Testis (tissue), 2 donors: ENCODE measurements around the gene PACSIN2.

Experiments used
- POLR2A ChIP-seq: fragments of 450-650 bp; IDR thresholded peaks from one replicate; pipeline ENCODE4 v1.6.1; 2017; ENCODE audit warnings: antibody characterized with exemption, mild to moderate bottlenecking, moderate library complexity
- TF ChIP-seq, protein P1 (sequence below), 3 experiments: fragments of 450-650 bp in 2 of 3; fragments of 200-600 bp in 1 of 3; sonication (generic) in 1 of 3; IDR thresholded peaks; one replicate each; pipeline ENCODE4 v1.5.1; 2016 to 2019; ENCODE audit warnings: antibody characterized with exemption in 3 of 3, mild to moderate bottlenecking in 2 of 3, moderate library complexity in 1 of 3

GRCh38 chr22:42884616-42885375 lies 130.2 kb downstream of the PACSIN2 start:
- TF ChIP-seq, protein P1, sequence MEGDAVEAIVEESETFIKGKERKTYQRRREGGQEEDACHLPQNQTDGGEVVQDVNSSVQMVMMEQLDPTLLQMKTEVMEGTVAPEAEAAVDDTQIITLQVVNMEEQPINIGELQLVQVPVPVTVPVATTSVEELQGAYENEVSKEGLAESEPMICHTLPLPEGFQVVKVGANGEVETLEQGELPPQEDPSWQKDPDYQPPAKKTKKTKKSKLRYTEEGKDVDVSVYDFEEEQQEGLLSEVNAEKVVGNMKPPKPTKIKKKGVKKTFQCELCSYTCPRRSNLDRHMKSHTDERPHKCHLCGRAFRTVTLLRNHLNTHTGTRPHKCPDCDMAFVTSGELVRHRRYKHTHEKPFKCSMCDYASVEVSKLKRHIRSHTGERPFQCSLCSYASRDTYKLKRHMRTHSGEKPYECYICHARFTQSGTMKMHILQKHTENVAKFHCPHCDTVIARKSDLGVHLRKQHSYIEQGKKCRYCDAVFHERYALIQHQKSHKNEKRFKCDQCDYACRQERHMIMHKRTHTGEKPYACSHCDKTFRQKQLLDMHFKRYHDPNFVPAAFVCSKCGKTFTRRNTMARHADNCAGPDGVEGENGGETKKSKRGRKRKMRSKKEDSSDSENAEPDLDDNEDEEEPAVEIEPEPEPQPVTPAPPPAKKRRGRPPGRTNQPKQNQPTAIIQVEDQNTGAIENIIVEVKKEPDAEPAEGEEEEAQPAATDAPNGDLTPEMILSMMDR (IDR thresholded peaks at IDR 0.05) = no peak
- TF ChIP-seq POLR2A = no peak
